ENCODE results near the gene NSUN5.
"Not testable (repeated sequence)": the region's sequence is repeated elsewhere in the genome, so short reads cannot be mapped to it uniquely, and the experiment has no call there.

The NSUN5 gene

DNA sequence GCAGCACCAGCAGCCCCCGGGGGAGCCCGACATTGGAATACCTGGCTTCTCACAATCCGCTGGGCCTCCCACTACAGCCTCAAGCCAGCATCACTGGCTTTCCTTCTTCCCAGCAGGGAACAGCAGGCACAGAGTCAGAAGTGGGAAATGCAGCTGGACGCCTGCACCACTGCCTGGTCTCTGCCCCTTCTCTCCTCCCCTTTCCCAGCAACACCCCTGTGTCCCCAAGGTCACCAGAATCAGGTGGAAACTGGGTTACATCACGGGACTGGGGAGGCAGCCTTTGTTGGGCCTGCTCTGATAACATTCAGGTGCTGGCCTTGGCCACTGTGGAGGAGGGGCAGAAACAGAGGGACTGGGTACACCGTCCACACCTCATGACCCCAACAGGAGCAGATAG lies 16.8 kb upstream of the NSUN5 start:
- not testable (repeated sequence) for DNase-seq

DNA sequence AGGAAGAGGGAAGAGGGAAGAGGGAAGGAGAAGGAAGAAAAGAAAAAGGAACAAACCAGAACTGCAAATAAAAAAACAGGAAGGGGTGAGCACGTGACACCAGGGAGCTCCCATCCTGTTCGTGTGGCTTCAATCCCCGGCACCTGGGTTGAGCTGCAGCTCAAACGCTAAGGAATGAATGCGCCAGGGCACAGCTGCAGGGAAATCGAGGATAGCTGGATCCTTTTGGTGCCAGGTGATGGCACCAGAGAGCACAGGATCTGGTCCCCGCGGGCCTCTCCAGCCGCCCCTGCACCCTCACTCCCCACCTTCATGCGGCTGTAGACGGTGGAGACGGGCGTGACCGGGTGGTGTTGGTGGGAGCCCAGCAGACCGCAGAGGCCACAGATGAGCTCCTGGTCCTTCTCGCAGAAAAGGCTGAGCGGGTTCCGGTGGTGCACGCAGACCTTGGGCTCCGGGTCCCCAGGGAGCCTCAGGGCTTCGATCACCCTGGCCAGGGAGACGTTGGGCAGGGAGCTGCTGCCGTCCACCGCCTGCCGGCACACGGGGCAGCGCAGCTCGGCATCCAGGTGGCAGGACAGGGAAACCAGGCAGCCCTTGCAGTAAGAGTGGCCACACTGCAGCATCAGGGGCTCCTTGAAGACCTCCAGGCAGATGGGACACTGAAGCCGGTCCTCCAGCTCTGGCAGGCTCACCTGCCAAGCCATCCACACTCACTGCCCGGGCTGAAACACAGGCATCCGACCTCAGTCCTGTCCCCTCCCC lies 15.6 kb upstream of the NSUN5 start:
- DNase-seq: peak; percentile 26

DNA sequence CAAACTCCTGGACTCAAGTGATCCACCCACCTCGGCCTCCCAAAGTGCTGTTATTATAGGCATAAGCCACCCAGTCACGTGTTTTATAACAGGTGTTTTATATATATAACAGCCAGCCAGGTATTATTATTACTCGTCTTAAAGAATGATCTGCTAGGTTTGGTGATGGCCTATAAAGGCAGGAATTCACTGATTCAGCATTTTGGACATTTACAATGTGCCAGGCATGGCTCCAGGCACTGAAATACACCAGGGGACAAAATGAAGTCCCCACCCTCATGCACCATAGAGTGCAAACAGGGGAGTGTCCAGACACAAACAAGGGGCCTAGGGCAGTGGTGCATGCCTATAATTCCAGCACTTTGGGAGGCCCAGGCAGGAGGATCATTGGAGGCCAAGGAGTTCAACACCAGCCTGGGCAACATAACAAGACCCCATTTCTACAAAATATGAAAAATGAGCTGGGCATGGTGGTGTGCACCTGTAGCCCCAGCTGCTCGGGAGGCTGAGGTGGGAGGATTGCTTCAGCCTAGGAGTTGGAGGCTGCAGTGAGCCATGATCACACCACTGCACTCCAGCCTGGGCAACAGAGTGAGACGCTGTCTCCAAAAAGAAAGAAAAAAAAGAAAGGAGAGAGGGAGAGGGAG lies 14.9 kb upstream of the NSUN5 start:
- DNase-seq: not testable (repeated sequence)

DNA sequence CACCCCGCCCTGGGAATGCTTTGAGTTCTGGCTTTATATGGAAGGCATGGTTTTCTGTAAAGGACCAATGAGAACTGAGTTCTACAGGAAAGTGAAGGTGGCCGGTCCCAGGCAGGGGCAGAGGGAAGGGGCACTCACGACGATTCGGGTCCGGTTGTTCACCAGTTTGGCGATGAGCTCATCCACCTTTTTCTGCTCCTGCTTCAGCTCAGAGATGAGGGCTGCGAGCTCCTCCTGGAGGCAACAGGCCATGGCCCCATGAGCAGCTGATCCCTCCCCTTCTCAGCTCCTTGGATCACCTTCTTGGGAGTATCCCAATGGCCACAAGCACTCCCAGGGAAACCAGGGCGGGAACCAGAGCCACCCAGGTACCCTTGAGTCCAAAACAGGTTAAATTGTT lies 11.4 kb upstream of the NSUN5 start:
- not testable (repeated sequence) for DNase-seq

DNA sequence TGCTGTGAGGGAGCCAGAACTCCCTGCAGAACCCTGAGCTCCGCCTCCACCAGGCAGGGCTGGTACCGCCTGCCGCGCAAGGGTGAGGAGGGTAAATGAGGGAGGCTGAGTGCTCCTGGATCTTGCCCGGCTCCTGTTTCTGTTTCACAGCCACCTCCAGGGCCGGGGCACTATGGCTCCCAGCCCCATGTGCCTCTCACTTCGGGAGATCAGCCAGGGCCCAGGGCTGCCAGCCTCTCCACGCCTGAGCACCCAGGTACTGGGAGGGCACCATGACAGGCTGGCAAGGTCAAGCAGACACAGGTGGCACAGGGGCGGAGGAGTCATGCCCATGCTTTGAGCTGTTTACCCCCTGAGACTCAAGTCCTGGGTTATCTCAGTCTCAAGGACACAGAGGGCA lies 10.9 kb upstream of the NSUN5 start:
- not testable (repeated sequence) for DNase-seq

DNA sequence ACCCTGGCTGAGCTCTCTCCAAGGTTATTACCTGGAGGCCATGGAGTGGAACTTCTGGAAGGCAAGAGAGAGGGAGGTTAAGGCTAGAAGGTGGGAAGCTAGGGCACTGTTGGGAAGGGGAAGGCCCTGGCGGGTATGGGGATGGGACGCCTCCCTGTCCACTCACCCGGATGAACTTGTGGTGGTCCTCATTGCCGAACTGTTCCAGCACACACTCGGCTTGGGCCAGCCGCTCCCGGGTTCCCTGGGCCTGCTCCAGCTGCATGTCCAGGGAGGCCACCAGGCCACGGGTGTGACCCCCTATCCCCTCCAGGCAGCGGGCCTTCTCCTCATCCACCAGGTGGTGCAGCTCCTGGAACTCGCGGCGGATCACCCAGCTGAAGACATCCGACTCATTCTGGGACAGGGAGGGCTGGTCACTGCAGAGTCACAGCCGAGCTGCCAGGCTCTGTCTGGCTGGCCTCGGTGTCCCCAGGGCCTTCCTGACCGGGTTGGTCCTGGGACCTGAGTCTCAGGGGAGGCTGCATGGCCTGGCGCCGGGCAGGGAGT lies 10.1 kb upstream of the NSUN5 start:
- not testable (repeated sequence) for DNase-seq

DNA sequence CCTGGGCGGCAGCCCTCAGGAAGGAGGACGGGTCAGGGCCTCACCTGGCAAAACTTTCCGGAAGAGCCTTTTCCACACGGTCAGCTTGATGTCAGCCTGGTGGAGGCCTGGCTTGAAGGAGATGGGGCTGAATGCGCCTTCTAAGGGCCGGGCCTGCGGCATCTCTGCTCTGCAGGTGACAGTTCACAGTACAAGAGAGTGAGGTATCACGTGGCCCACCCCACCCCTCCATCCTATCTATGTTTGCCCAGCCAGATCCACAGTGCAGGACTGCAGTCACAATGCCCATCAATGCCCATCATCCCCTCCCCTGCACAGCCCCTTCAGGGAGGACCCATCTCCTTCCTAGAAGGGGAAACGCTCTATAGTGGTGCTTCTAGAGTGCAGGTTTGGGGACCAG lies 7.9 kb upstream of the NSUN5 start:
- no peak for DNase-seq

DNA sequence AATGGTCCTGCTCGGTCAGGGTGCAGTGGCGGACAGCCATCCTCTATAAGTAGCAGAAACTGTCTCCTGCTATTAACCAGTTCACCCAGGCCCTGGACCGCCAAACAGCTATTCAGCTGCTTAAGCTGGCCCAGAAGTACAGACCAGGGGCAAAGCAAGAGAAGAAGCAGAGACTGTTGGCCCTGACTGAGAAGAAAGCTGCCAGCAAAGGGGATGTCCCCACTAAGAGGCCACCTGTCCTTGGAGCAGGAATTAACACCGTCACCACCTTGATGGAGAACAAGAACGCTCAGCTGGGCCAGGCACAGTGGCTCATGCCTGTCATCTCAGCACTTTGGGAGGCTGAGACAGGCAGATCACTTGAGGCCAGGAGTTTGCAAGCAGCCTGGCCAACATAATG lies 5.6 kb upstream of the NSUN5 start:
- no peak for DNase-seq

DNA sequence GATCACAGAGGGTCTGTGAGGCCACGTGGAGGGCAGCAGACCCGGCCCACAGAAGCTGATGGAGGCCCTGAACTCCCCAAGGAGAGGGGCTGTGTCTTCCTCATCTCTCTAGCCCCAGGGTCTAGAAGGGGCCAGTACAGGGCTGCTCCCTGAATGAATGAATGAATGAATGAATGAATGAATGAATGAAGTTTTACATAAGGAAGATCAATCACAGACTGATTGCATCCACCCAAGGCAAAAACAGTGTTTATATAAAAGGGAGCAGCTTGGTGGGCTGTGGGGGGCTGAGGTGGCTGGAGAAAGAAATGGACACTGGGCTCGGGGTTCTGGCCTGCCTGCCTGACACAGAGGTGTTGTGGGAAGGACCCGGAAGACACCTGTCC lies 4.9 kb upstream of the NSUN5 start:
- DNase-seq: no peak

DNA sequence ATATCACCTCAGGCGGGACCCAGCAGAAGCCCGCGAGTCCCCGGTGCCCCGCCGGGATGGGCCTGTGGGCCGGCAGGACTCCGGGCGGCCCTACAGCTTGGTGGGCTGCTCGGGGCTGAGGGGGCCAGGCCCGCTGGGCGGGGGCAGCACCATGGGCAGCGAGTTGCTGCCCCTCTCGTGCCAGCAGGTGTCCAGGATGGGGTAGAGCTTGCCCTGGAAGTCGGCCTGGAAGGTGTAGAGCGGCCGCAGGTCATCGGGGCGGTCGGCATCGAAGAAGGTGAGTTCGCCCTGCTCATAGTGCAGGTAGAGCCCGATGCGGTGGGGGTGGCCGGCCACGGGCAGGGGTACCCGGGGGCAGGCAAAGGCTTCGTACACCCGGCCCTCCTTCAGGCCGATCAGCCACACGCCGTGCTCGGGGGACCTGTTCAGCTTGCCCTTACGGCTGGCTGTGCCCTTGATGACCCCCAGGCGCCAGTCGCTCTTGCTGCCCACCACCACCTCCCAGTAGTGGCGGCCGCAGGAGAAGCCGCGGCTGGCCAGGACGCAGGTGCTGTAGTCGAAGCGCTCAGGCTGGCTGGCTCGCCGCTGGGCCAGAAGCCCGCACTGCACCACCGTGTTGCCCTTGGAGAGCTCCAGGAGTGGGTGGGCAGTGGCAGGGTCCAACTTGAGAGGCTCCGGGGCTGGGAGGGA lies 4.3 kb upstream of the NSUN5 start:
- DNase-seq: no peak

DNA sequence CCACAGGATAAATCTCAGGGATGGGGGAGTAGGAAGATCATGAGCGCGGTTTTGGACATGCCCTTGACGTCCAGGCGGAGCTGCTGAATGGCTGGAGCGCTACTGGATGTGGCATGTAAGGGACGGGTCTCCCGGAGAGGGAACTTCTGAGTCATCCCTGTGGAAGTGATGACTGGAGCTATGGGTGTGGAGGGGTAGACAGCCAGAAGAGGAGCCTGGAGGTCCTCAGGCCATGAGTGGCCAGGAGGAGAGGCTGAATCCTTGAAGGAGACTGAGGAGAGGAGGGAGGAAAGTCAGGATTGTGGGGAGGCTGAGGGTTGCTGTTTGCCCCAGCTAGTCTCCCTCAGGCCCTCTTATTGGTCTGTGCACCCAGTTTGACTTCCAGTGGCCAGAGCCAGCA lies 2.8 kb upstream of the NSUN5 start:
- DNase-seq: not testable (repeated sequence)

DNA sequence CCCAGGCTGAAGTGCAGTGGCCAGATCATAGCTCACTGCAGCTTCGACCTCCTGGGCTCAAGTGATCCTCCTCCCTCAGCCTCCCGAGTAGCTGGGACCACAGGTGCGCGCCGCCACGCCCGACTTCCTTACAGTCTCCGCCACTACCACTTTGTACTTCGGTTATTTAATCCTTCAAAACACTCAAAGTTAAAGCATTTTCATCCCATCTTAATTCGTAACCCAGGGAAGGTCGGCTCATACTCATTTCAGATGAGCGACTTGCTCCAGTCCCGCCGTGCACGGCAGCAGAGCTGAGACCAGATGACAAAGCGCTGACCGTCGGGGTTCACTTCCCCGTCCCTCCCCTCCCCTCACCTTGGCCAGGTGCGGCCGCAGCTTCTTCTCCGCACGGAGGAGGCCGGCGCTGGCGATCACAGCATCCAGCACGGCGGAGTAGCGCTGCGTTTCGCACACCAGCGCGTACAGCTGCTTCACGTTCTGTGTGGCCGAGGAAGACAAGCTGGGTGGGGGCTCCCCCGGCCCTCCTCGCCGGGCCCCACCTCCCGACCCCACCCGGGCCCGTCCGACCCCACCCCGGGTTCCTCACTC lies 457 bp downstream of the NSUN5 start:
- no peak for DNase-seq

DNA sequence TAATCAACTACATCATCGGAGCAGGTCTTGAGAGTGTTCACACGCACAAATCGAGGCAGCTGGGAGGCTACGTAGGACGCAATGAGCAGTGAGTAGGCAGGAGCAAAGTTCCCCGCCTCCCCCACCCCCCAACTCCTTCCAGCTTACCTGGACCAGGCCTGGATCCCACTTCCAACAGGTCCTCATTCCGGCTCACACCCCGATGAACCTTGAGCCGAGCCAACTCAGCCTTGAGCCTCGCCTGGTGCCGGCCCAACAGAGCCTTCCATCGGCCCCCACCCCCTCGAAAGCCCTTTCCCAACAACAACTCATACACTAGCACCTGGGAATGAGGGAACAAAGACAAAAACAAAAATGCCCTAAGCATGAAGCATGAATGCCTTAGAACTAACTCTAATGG lies 1.2 kb downstream of the NSUN5 start:
- DNase-seq: no peak

DNA sequence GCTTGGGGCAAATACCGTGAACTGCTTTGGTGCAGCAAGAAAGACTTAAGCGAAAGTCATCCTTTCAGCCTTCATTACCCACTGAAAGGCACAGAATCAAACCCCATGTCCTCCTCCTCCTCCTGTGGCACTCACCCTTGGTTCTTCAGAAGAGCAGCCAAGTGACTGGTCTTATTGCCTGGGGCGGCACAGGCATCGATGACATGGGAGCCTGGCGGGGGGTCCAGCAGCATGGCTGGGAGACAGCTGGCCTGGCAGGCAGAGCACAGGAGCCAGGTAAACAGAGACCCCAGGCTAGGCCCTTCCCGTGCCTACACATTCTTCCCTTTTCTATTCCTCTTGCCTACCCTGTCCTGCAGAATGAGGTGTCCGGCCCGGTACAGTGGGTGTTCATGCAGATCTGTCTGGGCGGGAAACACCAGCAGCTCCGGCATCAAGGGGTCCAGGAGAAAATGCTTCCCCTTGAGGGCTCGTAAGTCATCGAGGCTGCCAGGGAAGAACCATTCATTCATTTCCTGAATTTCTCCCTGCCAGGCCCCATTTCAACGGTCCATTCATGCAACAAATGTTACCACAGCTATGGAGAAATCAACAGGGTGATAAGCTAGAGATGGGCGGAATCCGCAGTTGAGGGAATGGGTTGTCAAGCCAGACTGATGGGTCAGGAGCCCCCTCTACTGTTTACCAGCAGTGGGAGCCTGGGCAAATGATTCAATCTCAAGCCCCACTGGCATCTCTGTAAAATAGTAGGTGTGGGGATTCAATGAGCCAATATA lies 3.8 kb downstream of the NSUN5 start:
- DNase-seq: not testable (repeated sequence)

DNA sequence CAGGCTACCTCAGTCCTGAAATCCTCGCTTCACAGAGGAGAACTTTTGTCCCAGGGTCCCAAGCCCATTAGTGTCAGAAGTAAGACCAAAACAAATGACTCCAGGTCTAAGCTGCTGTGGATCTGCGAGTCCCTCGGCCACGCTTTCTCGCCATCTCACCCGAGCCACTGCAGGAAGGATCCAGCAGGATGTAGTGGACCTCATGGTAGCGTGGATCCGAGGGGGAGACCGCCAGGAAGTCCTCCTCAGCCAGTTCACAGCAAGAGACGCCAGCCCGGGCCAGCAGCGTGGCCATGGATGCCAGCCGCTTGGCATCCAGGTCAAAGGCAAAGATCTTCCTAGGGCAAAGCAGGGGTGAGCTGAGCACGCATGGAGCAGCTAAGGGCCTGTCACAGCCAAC lies 4.6 kb downstream of the NSUN5 start:
- DNase-seq: no peak

DNA sequence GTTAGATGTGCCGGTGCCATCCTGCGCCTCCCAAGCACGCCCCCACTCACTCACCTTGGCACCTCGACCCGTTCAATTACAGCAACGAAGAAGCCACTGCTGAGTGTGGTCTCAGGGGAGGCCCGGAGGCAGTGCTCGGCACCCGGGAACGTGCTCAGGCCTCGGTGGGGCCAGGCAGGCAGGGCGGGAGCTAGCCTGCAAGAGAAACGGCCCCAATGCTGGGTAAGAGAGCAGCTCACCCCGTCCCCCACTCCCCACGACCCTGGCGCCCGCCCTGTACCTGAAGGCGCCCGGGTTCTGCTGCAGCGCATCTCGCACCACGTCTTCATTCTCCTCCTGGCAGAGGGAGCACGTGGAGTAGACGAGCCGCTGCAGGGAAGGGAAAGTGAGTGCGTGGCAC lies 5.1 kb downstream of the NSUN5 start:
- no peak for DNase-seq

DNA sequence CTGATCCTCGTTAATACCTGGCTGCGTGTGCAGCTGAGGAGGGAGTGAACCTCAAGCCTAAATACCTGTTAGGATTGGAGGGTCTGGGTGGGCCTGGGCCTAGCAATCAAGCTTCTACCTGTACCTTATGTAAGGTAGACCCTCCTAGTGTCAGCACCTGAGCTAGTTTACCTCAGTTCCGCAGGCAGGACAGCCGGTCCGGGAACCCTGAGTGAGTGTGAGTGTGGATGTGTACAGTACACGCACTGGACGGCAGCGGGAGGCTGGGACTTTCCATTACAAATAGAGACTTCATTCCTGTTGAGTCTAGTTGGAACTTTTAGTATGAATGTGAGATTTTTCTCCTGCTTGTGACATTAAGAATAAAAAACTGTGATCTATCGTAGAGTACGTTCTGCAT lies 5.8 kb downstream of the NSUN5 start:
- not testable (repeated sequence) for DNase-seq

DNA sequence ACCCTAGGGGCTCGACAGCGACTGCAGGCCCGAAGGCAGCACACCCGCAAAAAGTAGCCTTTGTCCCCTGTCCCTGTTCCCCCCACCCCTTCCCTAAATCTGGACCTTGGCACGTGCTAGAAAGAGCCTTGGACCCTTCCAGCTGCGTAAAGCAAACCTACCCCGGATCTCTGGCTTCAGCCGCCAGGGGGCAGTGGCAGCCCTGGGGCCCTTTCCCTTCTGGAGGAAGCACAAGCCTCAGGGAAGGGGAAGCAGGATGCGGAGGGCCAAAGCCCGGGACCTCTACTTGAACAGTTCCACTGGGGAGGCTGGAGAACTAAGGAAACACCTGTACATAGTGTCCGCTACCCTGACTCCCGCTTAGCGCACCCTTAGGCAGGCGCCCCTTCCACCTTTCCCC lies 7.5 kb downstream of the NSUN5 start:
- not testable (repeated sequence) for DNase-seq

DNA sequence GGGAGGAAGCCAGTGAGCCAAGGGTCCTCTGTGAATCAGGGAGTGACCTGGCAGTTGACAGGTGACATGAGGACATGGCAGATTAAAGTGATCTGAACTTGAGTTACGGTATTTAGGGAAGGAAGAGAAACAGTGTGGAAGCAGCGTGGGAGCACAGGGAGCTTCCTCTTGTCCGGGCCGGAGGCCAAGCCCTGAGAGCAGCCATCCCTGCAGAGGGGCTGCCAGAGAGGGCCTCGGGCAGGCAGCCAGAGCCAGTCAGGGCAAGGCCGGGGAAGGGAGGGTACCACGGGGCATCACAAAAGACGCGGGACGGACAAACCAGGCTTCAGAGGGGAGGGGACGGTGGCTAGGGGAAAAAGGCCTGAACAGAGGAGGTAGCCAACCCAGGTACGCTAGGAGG lies 8.8 kb downstream of the NSUN5 start:
- DNase-seq: not testable (repeated sequence)

DNA sequence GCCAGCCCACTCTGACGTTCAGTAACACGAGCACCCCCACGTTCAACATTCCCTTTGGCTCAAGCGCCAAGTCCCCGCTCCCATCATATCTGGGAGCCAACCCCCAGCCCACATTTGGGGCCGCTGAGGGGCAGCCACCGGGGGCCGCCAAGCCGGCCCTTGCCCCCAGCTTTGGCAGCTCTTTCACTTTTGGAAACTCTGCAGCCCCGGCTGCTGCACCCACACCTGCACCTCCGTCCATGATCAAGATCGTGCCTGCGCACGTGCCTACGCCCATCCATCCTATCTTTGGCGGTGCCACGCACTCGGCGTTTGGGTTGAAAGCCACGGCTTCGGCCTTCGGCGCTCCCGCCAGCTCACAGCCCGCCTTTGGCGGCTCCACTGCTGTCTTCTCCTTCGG lies 10.9 kb downstream of the NSUN5 start:
- not testable (repeated sequence) for DNase-seq

DNA sequence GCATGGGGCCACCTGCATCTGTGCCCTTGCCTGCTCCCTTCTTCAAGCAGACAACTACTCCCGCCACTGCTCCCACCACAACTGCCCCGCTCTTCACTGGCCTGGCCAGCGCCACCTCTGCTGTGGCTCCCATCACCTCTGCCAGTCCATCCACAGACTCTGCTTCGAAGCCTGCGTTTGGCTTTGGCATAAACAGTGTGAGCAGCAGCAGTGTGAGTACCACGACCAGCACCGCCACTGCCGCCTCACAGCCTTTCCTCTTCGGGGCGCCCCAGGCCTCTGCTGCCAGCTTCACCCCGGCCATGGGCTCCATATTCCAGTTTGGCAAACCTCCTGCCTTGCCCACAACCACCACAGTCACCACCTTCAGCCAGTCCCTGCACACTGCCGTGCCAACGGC lies 11.4 kb downstream of the NSUN5 start:
- DNase-seq: not testable (repeated sequence)

DNA sequence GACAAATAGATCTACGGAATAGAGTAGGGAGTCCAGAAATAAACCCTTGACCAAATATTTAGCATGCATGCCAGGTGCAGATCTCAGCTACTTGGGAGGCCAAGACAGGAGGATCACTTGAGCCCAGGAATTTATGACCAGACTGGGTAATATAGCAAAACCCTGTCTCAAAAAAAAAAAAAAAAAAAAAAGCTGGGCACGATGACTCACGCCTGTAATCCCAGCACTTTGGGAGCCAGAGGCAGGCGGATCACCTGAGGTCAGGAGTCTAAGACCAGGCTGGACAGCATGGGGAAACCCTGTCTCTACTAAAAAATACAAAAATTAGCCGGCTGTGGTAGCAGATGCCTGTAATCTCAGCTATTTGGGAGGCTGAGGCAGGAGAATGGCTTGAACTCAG lies 31.4 kb downstream of the NSUN5 start:
- DNase-seq: not testable (repeated sequence)
